Bronchial epithelial cell (primary cell): ENCODE results near the gene ERCC4. TPM values are rescaled to one million over a fixed set of nuclear protein-coding genes. Genes with fewer than 3 reads are reported as not detected.
"Not testable (repeated sequence)": the region's sequence is repeated elsewhere in the genome, so short reads cannot be mapped to it uniquely, and the experiment has no call there.

Source experiments
- DNase-seq: peaks from one replicate; pipeline ENCODE4 v3.0.0-alpha.2; 2010; ENCODE audit warnings: low read depth
- FAIRE-seq: peaks from 2 replicates; lab custom pipeline; 2011; peaks lifted over from hg19 to GRCh38; lab: Jason Lieb, UNC
- H3K27me3 ChIP-seq: 2 replicates; pipeline ENCODE4 v1.5.1; 2011; ENCODE audit warnings: low read length; ENCODE audit not compliant: control insufficient read depth, insufficient read depth
- H3K36me3 ChIP-seq: 2 replicates; pipeline ENCODE4 v1.5.1; 2011; ENCODE audit warnings: low read length; ENCODE audit not compliant: control insufficient read depth, insufficient read depth
- H3K4me3 ChIP-seq: 2 replicates; pipeline ENCODE4 v1.5.1; 2011; ENCODE audit warnings: mild to moderate bottlenecking, low read depth, low read length, control low read depth
- total RNA-seq: library from RNA; depleted of rRNA; stranded (reverse); fragments of >200 nt; gene quantifications from 2 replicates; pipeline ENCODE4 v1.2.1, GENCODE V29; 2014
- TF ChIP-seq, protein P1 (sequence below): IDR thresholded peaks from 2 replicates; pipeline ENCODE4 v1.5.1; 2011; ENCODE audit warnings: mild to moderate bottlenecking, moderate library complexity, low read length, control low read depth, inconsistent platforms; ENCODE audit not compliant: insufficient read depth, severe bottlenecking

ERCC4 gene
- total RNA-seq, 1 donor from 2014 or later, result 3.9 TPM

DNA sequence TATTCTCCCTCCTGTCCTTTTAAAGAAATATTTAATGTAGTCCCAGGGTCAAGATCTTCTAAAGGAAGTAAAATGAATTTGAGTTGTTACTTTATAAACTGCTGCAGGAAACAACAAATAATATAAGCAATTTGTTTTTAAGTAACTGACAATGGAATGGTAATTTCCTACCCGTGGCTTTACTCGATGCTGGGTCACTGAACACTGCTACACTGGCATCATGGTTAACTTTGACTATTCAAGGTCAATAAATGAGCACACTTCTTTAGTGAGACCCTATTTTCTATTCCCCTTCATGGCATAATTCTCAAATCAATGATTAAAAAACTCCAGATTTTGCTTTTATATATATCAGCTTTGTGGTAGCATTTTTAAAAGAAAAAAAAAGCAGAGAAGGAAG lies 22.1 kb upstream of the ERCC4 start:
- H3K27me3 ChIP-seq, result no peaks in the 10 kb centered on the region
- H3K36me3 ChIP-seq, result no peaks in the 10 kb centered on the region
- H3K4me3 ChIP-seq, result no peak overlapping the region
- DNase-seq (no peak), FAIRE-seq (no peak)
- TF ChIP-seq, protein P1, sequence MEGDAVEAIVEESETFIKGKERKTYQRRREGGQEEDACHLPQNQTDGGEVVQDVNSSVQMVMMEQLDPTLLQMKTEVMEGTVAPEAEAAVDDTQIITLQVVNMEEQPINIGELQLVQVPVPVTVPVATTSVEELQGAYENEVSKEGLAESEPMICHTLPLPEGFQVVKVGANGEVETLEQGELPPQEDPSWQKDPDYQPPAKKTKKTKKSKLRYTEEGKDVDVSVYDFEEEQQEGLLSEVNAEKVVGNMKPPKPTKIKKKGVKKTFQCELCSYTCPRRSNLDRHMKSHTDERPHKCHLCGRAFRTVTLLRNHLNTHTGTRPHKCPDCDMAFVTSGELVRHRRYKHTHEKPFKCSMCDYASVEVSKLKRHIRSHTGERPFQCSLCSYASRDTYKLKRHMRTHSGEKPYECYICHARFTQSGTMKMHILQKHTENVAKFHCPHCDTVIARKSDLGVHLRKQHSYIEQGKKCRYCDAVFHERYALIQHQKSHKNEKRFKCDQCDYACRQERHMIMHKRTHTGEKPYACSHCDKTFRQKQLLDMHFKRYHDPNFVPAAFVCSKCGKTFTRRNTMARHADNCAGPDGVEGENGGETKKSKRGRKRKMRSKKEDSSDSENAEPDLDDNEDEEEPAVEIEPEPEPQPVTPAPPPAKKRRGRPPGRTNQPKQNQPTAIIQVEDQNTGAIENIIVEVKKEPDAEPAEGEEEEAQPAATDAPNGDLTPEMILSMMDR, result no peak

DNA sequence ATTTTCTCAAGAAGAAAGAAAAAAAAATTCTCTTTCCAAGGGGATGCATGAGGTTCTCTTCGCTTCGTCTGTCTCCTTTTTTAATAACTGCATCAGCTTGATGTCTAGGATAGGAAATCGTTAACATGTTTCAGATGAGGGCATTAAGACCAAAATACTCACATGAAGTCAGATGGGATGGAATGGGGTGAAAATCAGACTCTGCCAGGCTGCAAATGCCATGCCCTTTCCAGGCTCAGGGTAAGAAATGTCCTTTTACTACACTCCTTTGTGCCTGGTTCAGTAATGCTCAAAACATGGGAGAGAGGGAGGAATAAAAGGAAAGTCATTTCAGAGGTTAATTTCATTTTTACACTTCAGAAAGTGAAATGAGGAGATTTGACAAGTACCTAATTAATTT lies 21.7 kb upstream of the ERCC4 start:
- no peak for DNase-seq
- TF ChIP-seq, protein P1, result no peak
- FAIRE-seq, result no peak
- Histone ChIP-seq H3K4me3 (no peak overlapping the region), H3K36me3 (no peaks in the 10 kb centered on the region), H3K27me3 (no peaks in the 10 kb centered on the region)

DNA sequence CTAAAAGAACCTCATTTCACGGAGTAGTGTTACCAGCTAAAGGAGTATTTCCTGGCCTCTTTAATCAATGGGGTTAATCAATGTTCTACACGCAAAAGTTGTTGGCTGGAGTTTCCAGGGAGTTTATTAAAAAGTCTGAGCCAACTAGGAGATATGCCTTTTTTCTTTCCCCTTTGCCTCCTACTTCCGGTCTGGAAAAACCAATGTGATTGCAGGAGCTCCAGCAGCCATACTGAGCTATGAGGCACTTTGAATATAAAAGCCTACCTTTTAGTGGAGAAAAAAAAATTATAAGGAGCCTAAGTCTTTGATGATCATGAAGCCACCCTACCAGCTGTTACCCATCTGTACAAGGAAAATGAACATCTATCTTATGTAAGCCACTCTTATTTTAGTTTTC lies 17.9 kb upstream of the ERCC4 start:
- FAIRE-seq, result no peak
- DNase-seq, result no peak
- TF ChIP-seq, protein P1, result no peak
- H3K36me3 ChIP-seq, result no peaks in the 10 kb centered on the region
- H3K27me3 ChIP-seq, result no peaks in the 10 kb centered on the region
- no peak overlapping the region for H3K4me3 ChIP-seq

DNA sequence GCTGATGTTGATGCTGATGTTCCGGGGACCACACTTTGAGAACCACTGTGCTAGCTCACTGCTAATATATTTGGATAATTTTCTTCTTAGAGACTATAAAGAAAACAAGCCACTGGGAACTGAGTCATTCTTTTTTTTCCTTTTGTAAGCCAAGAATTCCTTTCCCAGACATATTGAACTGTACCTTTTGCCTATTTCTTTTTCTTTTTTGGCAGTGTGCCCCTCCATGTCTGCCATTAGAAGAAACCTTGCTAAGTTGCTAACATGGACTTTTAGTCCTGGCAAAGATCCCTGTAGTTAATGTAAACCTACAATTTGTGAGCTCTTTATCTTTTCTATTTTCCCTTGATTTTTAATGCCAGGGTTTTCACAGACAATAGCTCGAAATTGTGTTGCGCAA lies 17.3 kb upstream of the ERCC4 start:
- Histone ChIP-seq H3K36me3 (no peaks in the 10 kb centered on the region), H3K4me3 (no peak overlapping the region), H3K27me3 (no peaks in the 10 kb centered on the region)
- DNase-seq (no peak), FAIRE-seq (no peak)
- TF ChIP-seq, protein P1, result no peak

DNA sequence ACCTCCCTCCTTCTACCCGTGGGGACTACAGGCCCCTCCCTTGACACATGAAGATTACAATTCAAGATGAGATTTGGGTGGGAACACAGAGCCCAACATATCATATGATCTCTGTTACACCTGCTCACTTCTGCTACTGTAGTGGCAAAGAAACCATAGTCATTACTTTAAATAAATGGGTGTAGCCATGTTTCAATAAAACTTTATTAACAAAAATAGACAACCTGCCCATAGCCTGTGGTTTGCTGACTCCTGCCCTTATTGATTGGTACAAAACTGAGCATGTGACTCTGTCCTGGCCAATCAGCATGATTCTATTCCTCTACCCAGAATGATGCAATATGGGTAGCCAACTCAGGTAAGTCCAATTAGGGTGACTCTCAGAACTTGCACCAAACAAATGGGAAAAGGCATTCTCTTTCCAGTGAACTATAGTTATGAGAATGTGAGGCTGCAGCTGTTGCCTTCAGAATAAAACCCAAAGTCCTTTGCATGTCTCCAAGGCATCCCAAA lies 15.7 kb upstream of the ERCC4 start:
- DNase-seq, result no peak
- Histone ChIP-seq H3K36me3 (no peaks in the 10 kb centered on the region), H3K27me3 (no peaks in the 10 kb centered on the region), H3K4me3 (no peak overlapping the region)
- TF ChIP-seq, protein P1, result no peak
- no peak for FAIRE-seq

DNA sequence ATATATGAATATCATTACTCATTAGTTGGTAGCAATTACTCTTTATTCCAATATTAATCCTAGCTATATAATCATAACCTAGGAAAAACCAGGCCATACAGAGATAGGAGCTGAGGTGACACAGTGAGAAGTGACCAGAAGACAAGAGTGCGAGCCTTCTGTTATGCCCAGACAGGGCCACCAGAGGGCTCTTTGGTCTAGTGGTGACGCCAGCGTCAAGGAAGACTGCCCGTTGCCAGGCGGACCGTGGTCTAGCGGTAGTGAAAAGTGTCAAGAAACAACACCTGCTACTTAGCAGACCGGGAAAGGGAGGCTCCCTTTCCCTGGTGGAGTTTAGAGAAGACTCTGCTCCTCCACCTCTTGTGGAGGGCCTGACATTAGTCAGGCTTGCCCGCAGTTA lies 15.1 kb upstream of the ERCC4 start:
- not testable (repeated sequence) for FAIRE-seq, DNase-seq, H3K4me3 ChIP-seq, H3K27me3 ChIP-seq, H3K36me3 ChIP-seq
- TF ChIP-seq, protein P1, result peak; percentile 37
